Measurements from ENCODE around the gene COL9A3.

The COL9A3 gene

GRCh38 chr20:62827311-62828038 is 10.6 kb downstream of the COL9A3 start:
- H2AK5ac ChIP-seq (ENCODE audit: low read depth, low read length): peak overlapping the region; percentile 75
- H3K9me3 ChIP-seq (replicated peaks in 1 of 2; ENCODE audit: control insufficient read depth in 2 of 2, insufficient read depth in 1 of 2, low read depth in 1 of 2, low read length in 2 of 2): no peaks in the 10 kb centered on the region
- H4K8ac ChIP-seq (ENCODE audit: low read depth, low read length): no peak overlapping the region
- peak overlapping the region; percentile 56 for H3K14ac ChIP-seq (ENCODE audit: low read length)
- peaks cover 19 to 23% of the 10 kb centered on the region in 2 donors for H3K4me1 ChIP-seq (ENCODE audit: control insufficient read depth in 2 of 2, insufficient read depth in 1 of 2, low read depth in 1 of 2, low read length in 2 of 2)
- no peak overlapping the region for H4K91ac ChIP-seq (ENCODE audit: low read depth, low read length, poor library complexity)
- H2BK5ac ChIP-seq (ENCODE audit: low read length): no peak overlapping the region
- no CpG with 5 or more reads among the region's 29 CpGs for WGBS, 2 donors (ENCODE audit: extremely low coverage in 2 of 2, insufficient read length in 2 of 2, insufficient replicate concordance in 1 of 2)
- peak overlapping the region; percentile 44 for H3K9ac ChIP-seq (ENCODE audit: low read depth, low read length, poor library complexity)
- H3K79me1 ChIP-seq (ENCODE audit: low read depth, low read length): peaks cover 2% of the 10 kb centered on the region
- H3K18ac ChIP-seq (ENCODE audit: low read length): no peak overlapping the region
- H3K4ac ChIP-seq (ENCODE audit: low read length): no peak overlapping the region
- H3K36me3 ChIP-seq (replicated peaks in 1 of 2; ENCODE audit: control insufficient read depth in 2 of 2, insufficient read depth in 2 of 2, low read length in 2 of 2): no peaks in the 10 kb centered on the region
- no peak overlapping the region for H3K23ac ChIP-seq (ENCODE audit: low read depth, low read length, poor library complexity)
- no peak overlapping the region for H2AFZ ChIP-seq (ENCODE audit: low read length)
- H3K27ac ChIP-seq (replicated peaks; ENCODE audit: low read length): no peak overlapping the region
- no peak overlapping the region for H2BK12ac ChIP-seq (ENCODE audit: low read length)
- no peak overlapping the region for H2BK120ac ChIP-seq (ENCODE audit: low read depth, low read length)
- no peak for DNase-seq (ENCODE audit: low spot score)
- no peak overlapping the region for H3K4me3 ChIP-seq (ENCODE audit: low read length in 2 of 2)
- no peak overlapping the region for H2BK15ac ChIP-seq (ENCODE audit: low read length)
- H3K27me3 ChIP-seq (ENCODE audit: control insufficient read depth in 3 of 3, insufficient read depth in 3 of 3, low read depth in 1 of 3, low read length in 3 of 3): no peaks in the 10 kb centered on the region
- no peak overlapping the region for H3K4me2 ChIP-seq (ENCODE audit: insufficient read depth, low read length, poor library complexity, severe bottlenecking)

GRCh38 chr20:62828051-62828450 is 11.2 kb downstream of the COL9A3 start:
- no CpG with 5 or more reads among the region's 9 CpGs for WGBS, 2 donors (ENCODE audit: extremely low coverage in 2 of 2, insufficient read length in 2 of 2, insufficient replicate concordance in 1 of 2)
- H2BK12ac ChIP-seq (ENCODE audit: low read length): peak overlapping the region; percentile 41
- no peak overlapping the region for H2AFZ ChIP-seq (ENCODE audit: low read length)
- H4K8ac ChIP-seq (ENCODE audit: low read depth, low read length): no peak overlapping the region
- H2AK5ac ChIP-seq (ENCODE audit: low read depth, low read length): no peak overlapping the region
- H3K14ac ChIP-seq (ENCODE audit: low read length): peak overlapping the region; percentile 21
- no peaks in the 10 kb centered on the region for H3K36me3 ChIP-seq (replicated peaks in 1 of 2; ENCODE audit: control insufficient read depth in 2 of 2, insufficient read depth in 2 of 2, low read length in 2 of 2)
- no peak overlapping the region for H3K27ac ChIP-seq (replicated peaks; ENCODE audit: low read length)
- H3K4ac ChIP-seq (ENCODE audit: low read length): no peak overlapping the region
- peaks cover 2% of the 10 kb centered on the region for H3K79me1 ChIP-seq (ENCODE audit: low read depth, low read length)
- no peak overlapping the region for H2BK120ac ChIP-seq (ENCODE audit: low read depth, low read length)
- peak overlapping the region; percentile 28 for H3K18ac ChIP-seq (ENCODE audit: low read length)
- H3K27me3 ChIP-seq (ENCODE audit: control insufficient read depth in 3 of 3, insufficient read depth in 3 of 3, low read depth in 1 of 3, low read length in 3 of 3): no peaks in the 10 kb centered on the region
- H3K23ac ChIP-seq (ENCODE audit: low read depth, low read length, poor library complexity): no peak overlapping the region
- no peak overlapping the region for H3K4me2 ChIP-seq (ENCODE audit: insufficient read depth, low read length, poor library complexity, severe bottlenecking)
- H3K4me3 ChIP-seq (ENCODE audit: low read length in 2 of 2): no peak overlapping the region
- H3K9ac ChIP-seq (ENCODE audit: low read depth, low read length, poor library complexity): no peak overlapping the region
- no peak overlapping the region for H2BK15ac ChIP-seq (ENCODE audit: low read length)
- no peak overlapping the region for H4K91ac ChIP-seq (ENCODE audit: low read depth, low read length, poor library complexity)
- no peak overlapping the region for H2BK5ac ChIP-seq (ENCODE audit: low read length)
- no peaks in the 10 kb centered on the region for H3K9me3 ChIP-seq (replicated peaks in 1 of 2; ENCODE audit: control insufficient read depth in 2 of 2, insufficient read depth in 1 of 2, low read depth in 1 of 2, low read length in 2 of 2)
- H3K4me1 ChIP-seq (ENCODE audit: control insufficient read depth in 2 of 2, insufficient read depth in 1 of 2, low read depth in 1 of 2, low read length in 2 of 2): peaks cover 16 to 26% of the 10 kb centered on the region in 2 donors
- no peak for DNase-seq (ENCODE audit: low spot score)

- no peaks in the 10 kb centered on the region for H3K9me3 ChIP-seq (replicated peaks in 1 of 2; ENCODE audit: control insufficient read depth in 2 of 2, insufficient read depth in 1 of 2, low read depth in 1 of 2, low read length in 2 of 2)
- H3K4me2 ChIP-seq (ENCODE audit: insufficient read depth, low read length, poor library complexity, severe bottlenecking): no peak overlapping the region
- no peak overlapping the region for H3K4ac ChIP-seq (ENCODE audit: low read length)
- peaks cover 10 to 22% of the 10 kb centered on the region in 2 donors for H3K4me1 ChIP-seq (ENCODE audit: control insufficient read depth in 2 of 2, insufficient read depth in 1 of 2, low read depth in 1 of 2, low read length in 2 of 2)
- peak overlapping the region; percentile 21 for H3K14ac ChIP-seq (ENCODE audit: low read length)
- no peak overlapping the region for H3K9ac ChIP-seq (ENCODE audit: low read depth, low read length, poor library complexity)
- H3K23ac ChIP-seq (ENCODE audit: low read depth, low read length, poor library complexity): no peak overlapping the region
- H3K27ac ChIP-seq (replicated peaks; ENCODE audit: low read length): no peak overlapping the region
- no peaks in the 10 kb centered on the region for H3K27me3 ChIP-seq (ENCODE audit: control insufficient read depth in 3 of 3, insufficient read depth in 3 of 3, low read depth in 1 of 3, low read length in 3 of 3)
- no peak overlapping the region for H3K4me3 ChIP-seq (ENCODE audit: low read length in 2 of 2)
- H3K79me1 ChIP-seq (ENCODE audit: low read depth, low read length): peaks cover 2% of the 10 kb centered on the region
- peak overlapping the region; percentile 41 for H2BK12ac ChIP-seq (ENCODE audit: low read length)
- no peak overlapping the region for H2BK15ac ChIP-seq (ENCODE audit: low read length)
- no peak for DNase-seq (ENCODE audit: low spot score)
- no peaks in the 10 kb centered on the region for H3K36me3 ChIP-seq (replicated peaks in 1 of 2; ENCODE audit: control insufficient read depth in 2 of 2, insufficient read depth in 2 of 2, low read length in 2 of 2)
- no peak overlapping the region for H2BK5ac ChIP-seq (ENCODE audit: low read length)
- no peak overlapping the region for H2AFZ ChIP-seq (ENCODE audit: low read length)
- WGBS, 2 donors (ENCODE audit: extremely low coverage in 2 of 2, insufficient read length in 2 of 2, insufficient replicate concordance in 1 of 2): no CpG with 5 or more reads among the region's 29 CpGs
- no peak overlapping the region for H4K8ac ChIP-seq (ENCODE audit: low read depth, low read length)
- no peak overlapping the region for H4K91ac ChIP-seq (ENCODE audit: low read depth, low read length, poor library complexity)
- peak overlapping the region; percentile 28 for H3K18ac ChIP-seq (ENCODE audit: low read length)
- H2BK120ac ChIP-seq (ENCODE audit: low read depth, low read length): no peak overlapping the region
- H2AK5ac ChIP-seq (ENCODE audit: low read depth, low read length): no peak overlapping the region
These were observed 11.8 kb downstream of the COL9A3 start for GRCh38 chr20:62828511-62829230.

Data from neuronal stem cell (in vitro differentiated cells).